Breast epithelium (tissue), 4 donors: ENCODE measurements around the gene TSNAX. TPM values are rescaled to one million over a fixed set of nuclear protein-coding genes. Genes with fewer than 3 reads are reported as not detected.

Experiments
- DNase-seq, 2 donors: peaks; one replicate each; pipeline ENCODE4 v3.0.0-alpha.2; 2019; ENCODE audit warnings: low spot score in 2 of 2
- H3K27ac ChIP-seq, 2 donors: fragments of 200-600 bp; sonication (generic) in 1 of 2; one replicate each; pipeline ENCODE4 v1.5.1; 2016 to 2019; ENCODE audit warnings: mild to moderate bottlenecking in 1 of 2
- H3K27me3 ChIP-seq, 2 donors: fragments of 200-600 bp; sonication (generic) in 1 of 2; one replicate each; pipeline versions ENCODE4 v1.5.1 to v1.6.0; 2017 to 2019; ENCODE audit warnings: control low read depth in 1 of 2, mild to moderate bottlenecking in 1 of 2
- H3K36me3 ChIP-seq: fragments of 200-600 bp; one replicate; pipeline ENCODE4 v1.5.1; 2019
- H3K4me1 ChIP-seq, 2 donors: fragments of 200-600 bp; sonication (generic); one replicate each; pipeline ENCODE4 v1.5.1; 2016 to 2019; ENCODE audit warnings: control low read depth in 1 of 2
- H3K4me3 ChIP-seq, 3 donors: fragments of 200-600 bp; sonication (generic); 1 replicate in 2 of 3; 2 replicates in 1 of 3; pipeline ENCODE4 v1.5.1; 2016 to 2019; ENCODE audit warnings: mild to moderate bottlenecking in 3 of 3, moderate library complexity in 2 of 3
- H3K9me3 ChIP-seq, 2 donors: fragments of 200-600 bp; sonication (generic) in 1 of 2; one replicate each; pipeline ENCODE4 v1.5.1; 2016 to 2019; ENCODE audit warnings: control low read depth in 1 of 2
- CTCF ChIP-seq, 3 donors: fragments of 450-650 bp; IDR thresholded peaks; one replicate each; pipeline ENCODE4 v1.5.1; 2016 to 2017; ENCODE audit warnings: antibody characterized with exemption in 3 of 3, mild to moderate bottlenecking in 3 of 3, moderate library complexity in 3 of 3
- POLR2A ChIP-seq: fragments of 450-650 bp; IDR thresholded peaks from one replicate; pipeline ENCODE4 v1.6.1; 2016; ENCODE audit warnings: antibody characterized with exemption, mild to moderate bottlenecking, moderate library complexity
- POLR2AphosphoS5 ChIP-seq, 3 donors: sonication (generic); formaldehyde crosslinking; IDR thresholded peaks; one replicate each; pipeline ENCODE4 v1.6.1; 2017; ENCODE audit warnings: antibody characterized with exemption in 3 of 3
- intact Hi-C: fragments of 100-400 bp; cut with DNase I; formaldehyde crosslinking; loops from one replicate; pipeline ENCODE4 v1.15.1; 2023; ENCODE audit warnings: low total_unique reads
- total RNA-seq, 3 donors: library from RNA; depleted of rRNA; stranded (reverse); fragments of >200 nt; gene quantifications; one replicate each; pipeline ENCODE4 v1.1.0, GENCODE V29; 2016

TSNAX gene
- total RNA-seq, 3 donors from 2014 or later = 26.9 to 35.6 (median 28.2) TPM

GRCh38 chr1:231508941-231509340, 19.5 kb upstream of the TSNAX start:
- TF ChIP-seq CTCF (IDR thresholded peaks at IDR 0.05) = no peak
- TF ChIP-seq POLR2AphosphoS5 (IDR thresholded peaks at IDR 0.05) = no peak
- TF ChIP-seq POLR2A = no peak
- intact Hi-C loops = no loop called here
- DNase-seq = no peak
- Histone ChIP-seq H3K4me3 (no peak overlapping the region), H3K27ac (no peak overlapping the region), H3K36me3 (no peaks in the 10 kb centered on the region), H3K4me1 (no peaks in the 10 kb centered on the region), H3K9me3 (no peaks in the 10 kb centered on the region), H3K27me3 (no peaks in the 10 kb centered on the region)

- no peaks in the 10 kb centered on the region for H3K27me3 ChIP-seq
- no peaks in the 10 kb centered on the region for H3K36me3 ChIP-seq
- DNase-seq = no peak
- H3K4me3 ChIP-seq = no peak overlapping the region
- no peaks in the 10 kb centered on the region for H3K9me3 ChIP-seq
- intact Hi-C loops = no loop called here
- no peaks in the 10 kb centered on the region for H3K4me1 ChIP-seq
- TF ChIP-seq POLR2A (no peak), POLR2AphosphoS5 (IDR thresholded peaks at IDR 0.05) (no peak), CTCF (IDR thresholded peaks at IDR 0.05) (no peak)
- H3K27ac ChIP-seq = no peak overlapping the region
Observed at GRCh38 chr1:231512147-231512698, 16.2 kb upstream of the TSNAX start.

- Histone ChIP-seq H3K9me3 (no peaks in the 10 kb centered on the region), H3K27ac (no peak overlapping the region), H3K4me1 (no peaks in the 10 kb centered on the region), H3K4me3 (no peak overlapping the region), H3K36me3 (no peaks in the 10 kb centered on the region), H3K27me3 (no peaks in the 10 kb centered on the region)
- no peak for DNase-seq
- TF ChIP-seq POLR2A = no peak
- intact Hi-C loops = loop anchor here (2.0 kb wide), 1 partner anchor 15 kb away; no protein-coding TSS in a partner anchor
Observed at GRCh38 chr1:231515748-231516147, 12.7 kb upstream of the TSNAX start.

GRCh38 chr1:231517076-231517475, 11.4 kb upstream of the TSNAX start:
- Histone ChIP-seq H3K4me3 (no peak overlapping the region), H3K27ac (no peak overlapping the region), H3K36me3 (no peaks in the 10 kb centered on the region), H3K9me3 (no peaks in the 10 kb centered on the region), H3K4me1 (no peaks in the 10 kb centered on the region), H3K27me3 (no peaks in the 10 kb centered on the region)
- intact Hi-C loops = loop anchor here (2.0 kb wide), 1 partner anchor 16 kb away; no protein-coding TSS in a partner anchor
- TF ChIP-seq POLR2AphosphoS5 (IDR thresholded peaks at IDR 0.05) (no peak), POLR2A (no peak), CTCF (IDR thresholded peaks at IDR 0.05) (no peak)
- DNase-seq = no peak

- intact Hi-C loops = no loop called here
- DNase-seq = no peak
- TF ChIP-seq POLR2A = no peak
- no peak for TF ChIP-seq CTCF (IDR thresholded peaks at IDR 0.05)
- TF ChIP-seq POLR2AphosphoS5 (IDR thresholded peaks at IDR 0.05) = no peak
- no peak overlapping the region for H3K27ac ChIP-seq
- no peaks in the 10 kb centered on the region for H3K9me3 ChIP-seq
- no peaks in the 10 kb centered on the region for H3K36me3 ChIP-seq
- H3K27me3 ChIP-seq = no peaks in the 10 kb centered on the region
- no peak overlapping the region for H3K4me3 ChIP-seq
- no peaks in the 10 kb centered on the region for H3K4me1 ChIP-seq
Observed at GRCh38 chr1:231518485-231519034, 9.9 kb upstream of the TSNAX start.
